HG03565 (cell line): ENCODE results near the gene AGBL4.
"Not testable (repeated sequence)": the region's sequence is repeated elsewhere in the genome, so short reads cannot be mapped to it uniquely, and the experiment has no call there.

Experiments
- ATAC-seq: cut with Tn5 transposase; IDR thresholded peaks from one replicate; pipeline ENCODE4 v1.9.1; 2021; ENCODE audit warnings: mild to moderate bottlenecking, moderate library complexity; ENCODE audit not compliant: unreplicated experiment

The AGBL4 gene

GRCh38 chr1:49319426-49319963, 704.3 kb downstream of the AGBL4 start:
- no peak for ATAC-seq

- ATAC-seq = no peak
Observed at GRCh38 chr1:49318218-49318617, 705.5 kb downstream of the AGBL4 start.

- ATAC-seq = no peak
Observed at GRCh38 chr1:49307457-49307856, 716.3 kb downstream of the AGBL4 start.

GRCh38 chr1:49306507-49307070, 717.2 kb downstream of the AGBL4 start:
- no peak for ATAC-seq

- not testable (repeated sequence) for ATAC-seq
Observed at GRCh38 chr1:49302400-49302799, 721.4 kb downstream of the AGBL4 start.

- no peak for ATAC-seq
Observed at GRCh38 chr1:49298304-49298703, 725.5 kb downstream of the AGBL4 start.

- ATAC-seq = no peak
Observed at GRCh38 chr1:49297783-49298182, 726.0 kb downstream of the AGBL4 start.

GRCh38 chr1:49294539-49294938, 729.2 kb downstream of the AGBL4 start:
- ATAC-seq = no peak

- no peak for ATAC-seq
Observed at GRCh38 chr1:49293016-49293415, 730.7 kb downstream of the AGBL4 start.

GRCh38 chr1:49257211-49258049, 766.3 kb downstream of the AGBL4 start:
- ATAC-seq = not testable (repeated sequence)

GRCh38 chr1:49252917-49253316, 770.8 kb downstream of the AGBL4 start:
- ATAC-seq = no peak

- ATAC-seq = no peak
Observed at GRCh38 chr1:49251019-49251784, 772.6 kb downstream of the AGBL4 start.

GRCh38 chr1:49240709-49241221, 783.0 kb downstream of the AGBL4 start:
- ATAC-seq = no peak

GRCh38 chr1:49234988-49235387, 788.8 kb downstream of the AGBL4 start:
- ATAC-seq = no peak

GRCh38 chr1:49229555-49229954, 794.2 kb downstream of the AGBL4 start:
- no peak for ATAC-seq

- no peak for ATAC-seq
Observed at GRCh38 chr1:49226758-49227157, 797.0 kb downstream of the AGBL4 start.

GRCh38 chr1:49225464-49225863, 798.3 kb downstream of the AGBL4 start:
- no peak for ATAC-seq

GRCh38 chr1:49213301-49213700, 810.5 kb downstream of the AGBL4 start:
- ATAC-seq = no peak

- ATAC-seq = no peak
Observed at GRCh38 chr1:49208712-49209111, 815.0 kb downstream of the AGBL4 start.

GRCh38 chr1:49204720-49205119, 819.0 kb downstream of the AGBL4 start:
- no peak for ATAC-seq

GRCh38 chr1:49200738-49201137, 823.0 kb downstream of the AGBL4 start:
- ATAC-seq = no peak
